Measurements from ENCODE around the gene MROH9.

DNA sequence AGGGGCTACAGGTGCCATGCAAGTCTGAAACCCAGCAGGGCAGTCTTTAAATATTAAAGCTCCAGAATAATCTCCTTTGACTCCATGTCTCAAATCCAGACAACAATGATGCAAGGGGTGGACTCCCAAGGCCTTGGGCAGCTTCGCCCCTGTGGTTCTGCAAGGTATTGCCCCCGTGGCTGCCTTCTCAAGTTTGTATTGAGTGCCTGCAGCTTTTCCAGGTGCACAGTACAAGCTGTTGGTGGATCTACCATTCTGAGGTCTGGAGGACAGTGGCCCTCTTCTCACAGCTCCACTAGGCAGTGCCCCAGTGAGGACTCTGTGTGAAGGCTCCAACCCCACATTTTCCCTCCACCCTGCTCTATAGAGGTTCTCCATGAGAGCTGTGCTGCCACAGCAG, 3.7 kb upstream of the MROH9 start:
- TF ChIP-seq, protein P1, sequence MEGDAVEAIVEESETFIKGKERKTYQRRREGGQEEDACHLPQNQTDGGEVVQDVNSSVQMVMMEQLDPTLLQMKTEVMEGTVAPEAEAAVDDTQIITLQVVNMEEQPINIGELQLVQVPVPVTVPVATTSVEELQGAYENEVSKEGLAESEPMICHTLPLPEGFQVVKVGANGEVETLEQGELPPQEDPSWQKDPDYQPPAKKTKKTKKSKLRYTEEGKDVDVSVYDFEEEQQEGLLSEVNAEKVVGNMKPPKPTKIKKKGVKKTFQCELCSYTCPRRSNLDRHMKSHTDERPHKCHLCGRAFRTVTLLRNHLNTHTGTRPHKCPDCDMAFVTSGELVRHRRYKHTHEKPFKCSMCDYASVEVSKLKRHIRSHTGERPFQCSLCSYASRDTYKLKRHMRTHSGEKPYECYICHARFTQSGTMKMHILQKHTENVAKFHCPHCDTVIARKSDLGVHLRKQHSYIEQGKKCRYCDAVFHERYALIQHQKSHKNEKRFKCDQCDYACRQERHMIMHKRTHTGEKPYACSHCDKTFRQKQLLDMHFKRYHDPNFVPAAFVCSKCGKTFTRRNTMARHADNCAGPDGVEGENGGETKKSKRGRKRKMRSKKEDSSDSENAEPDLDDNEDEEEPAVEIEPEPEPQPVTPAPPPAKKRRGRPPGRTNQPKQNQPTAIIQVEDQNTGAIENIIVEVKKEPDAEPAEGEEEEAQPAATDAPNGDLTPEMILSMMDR (conservative IDR thresholded peaks at IDR 0.05 in 1 of 2, IDR thresholded peaks at IDR 0.05 in 1 of 2; ENCODE audit: extremely low read depth in 1 of 2, insufficient read depth in 1 of 2, low read depth in 1 of 2, low read length in 2 of 2) = no peak
- no peak for TF ChIP-seq EZH2 (IDR thresholded peaks at IDR 0.05; ENCODE audit: borderline replicate concordance, low read length)
